IMR-90 (cell line): ENCODE results near the gene ABCA10.

Source experiments
- CEBPB ChIP-seq: IDR thresholded peaks from 2 replicates; pipeline ENCODE4 v1.6.1; 2012; ENCODE audit warnings: low read depth, low read length, improper control_type of control experiment
- RFX5 ChIP-seq: IDR thresholded peaks from 2 replicates; pipeline ENCODE4 v1.8.0; 2012; ENCODE audit warnings: low read depth, mild to moderate bottlenecking, low read length, moderate library complexity

- TF ChIP-seq CEBPB (no peak), RFX5 (no peak)
Observed at GRCh38 chr17:69198238-69198637, 30.4 kb downstream of the ABCA10 start.
